GM12801 (cell line): ENCODE measurements around the gene PPM1H.

Experiments used
- TF ChIP-seq, protein P1 (sequence below): IDR thresholded peaks from one replicate; pipeline ENCODE4 v1.5.1; 2011; ENCODE audit warnings: control low read depth; ENCODE audit not compliant: insufficient read length; ENCODE audit errors: extremely low read depth

The PPM1H gene

DNA sequence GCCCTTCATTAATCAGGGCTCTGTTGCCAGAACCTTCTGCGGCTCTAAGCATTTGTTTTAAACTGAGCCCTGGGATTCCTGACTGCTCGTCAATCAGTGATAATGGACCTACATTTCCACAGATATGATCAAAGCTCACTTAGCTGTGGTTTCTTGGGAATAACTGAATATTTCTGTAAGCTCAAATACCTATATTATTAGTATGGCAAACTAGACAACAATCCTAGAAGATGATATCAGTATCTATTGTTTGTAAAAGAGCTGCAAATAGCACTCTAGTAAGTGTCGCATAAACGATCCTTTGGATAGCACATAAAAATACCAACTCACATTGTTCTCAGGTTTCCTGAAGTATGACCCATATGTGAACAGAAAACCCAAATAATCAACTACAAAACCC lies 150.4 kb downstream of the PPM1H start:
- TF ChIP-seq, protein P1, sequence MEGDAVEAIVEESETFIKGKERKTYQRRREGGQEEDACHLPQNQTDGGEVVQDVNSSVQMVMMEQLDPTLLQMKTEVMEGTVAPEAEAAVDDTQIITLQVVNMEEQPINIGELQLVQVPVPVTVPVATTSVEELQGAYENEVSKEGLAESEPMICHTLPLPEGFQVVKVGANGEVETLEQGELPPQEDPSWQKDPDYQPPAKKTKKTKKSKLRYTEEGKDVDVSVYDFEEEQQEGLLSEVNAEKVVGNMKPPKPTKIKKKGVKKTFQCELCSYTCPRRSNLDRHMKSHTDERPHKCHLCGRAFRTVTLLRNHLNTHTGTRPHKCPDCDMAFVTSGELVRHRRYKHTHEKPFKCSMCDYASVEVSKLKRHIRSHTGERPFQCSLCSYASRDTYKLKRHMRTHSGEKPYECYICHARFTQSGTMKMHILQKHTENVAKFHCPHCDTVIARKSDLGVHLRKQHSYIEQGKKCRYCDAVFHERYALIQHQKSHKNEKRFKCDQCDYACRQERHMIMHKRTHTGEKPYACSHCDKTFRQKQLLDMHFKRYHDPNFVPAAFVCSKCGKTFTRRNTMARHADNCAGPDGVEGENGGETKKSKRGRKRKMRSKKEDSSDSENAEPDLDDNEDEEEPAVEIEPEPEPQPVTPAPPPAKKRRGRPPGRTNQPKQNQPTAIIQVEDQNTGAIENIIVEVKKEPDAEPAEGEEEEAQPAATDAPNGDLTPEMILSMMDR, result no peak

DNA sequence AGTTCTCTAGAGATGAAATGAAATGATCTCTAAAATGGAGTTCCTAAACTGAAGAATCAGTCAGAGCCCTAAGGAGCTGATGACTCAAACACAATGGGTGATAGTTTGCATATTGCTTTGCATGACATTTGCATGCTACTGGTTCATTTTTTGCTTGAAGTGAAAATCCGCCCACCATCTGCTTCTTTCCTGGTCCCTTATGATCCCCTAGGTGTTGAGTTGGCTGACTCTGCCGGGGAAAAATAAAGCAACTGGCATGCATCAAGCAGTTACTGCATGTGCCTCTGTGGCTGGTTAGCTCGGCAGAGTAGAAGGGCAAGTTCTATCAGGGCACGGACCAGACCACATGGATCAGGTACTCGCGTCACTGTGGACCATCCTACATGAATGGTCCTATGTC lies 151.1 kb downstream of the PPM1H start:
- TF ChIP-seq, protein P1, result no peak

GRCh38 chr12:62781136-62781880 lies 153.6 kb downstream of the PPM1H start:
- TF ChIP-seq, protein P1, result no peak

- TF ChIP-seq, protein P1, result no peak
Measured at GRCh38 chr12:62779488-62779887, 155.5 kb downstream of the PPM1H start.

- TF ChIP-seq, protein P1, result no peak
Measured at GRCh38 chr12:62778187-62778586, 156.8 kb downstream of the PPM1H start.

GRCh38 chr12:62776997-62777396 lies 158.0 kb downstream of the PPM1H start:
- TF ChIP-seq, protein P1, result no peak

DNA sequence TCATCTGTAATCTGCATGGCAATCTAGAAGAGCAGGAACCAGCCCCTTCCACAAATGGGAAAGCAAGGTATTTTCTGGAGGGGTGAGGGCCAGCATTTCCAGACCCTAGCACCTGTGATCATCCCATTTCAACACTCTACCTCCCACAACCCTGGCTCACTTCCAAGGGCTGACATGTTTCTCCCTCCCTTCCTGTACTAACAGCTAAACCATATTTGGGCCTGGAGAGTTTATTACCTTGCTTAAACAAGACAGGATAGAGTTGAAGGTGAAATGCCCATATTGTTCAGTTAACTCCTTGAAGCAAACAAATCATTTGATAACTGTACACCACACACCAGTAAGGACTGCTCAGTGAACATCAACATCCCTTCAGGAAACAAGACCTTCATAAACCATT lies 158.4 kb downstream of the PPM1H start:
- TF ChIP-seq, protein P1, result no peak

- TF ChIP-seq, protein P1, result no peak
Measured at GRCh38 chr12:62774794-62775193, 160.2 kb downstream of the PPM1H start.
